HepG2 (cell line): ENCODE data around the gene IRF1. TPM values are rescaled to one million over a fixed set of nuclear protein-coding genes. Genes with fewer than 3 reads are reported as not detected.

ENCODE experiments used
- ARHGAP35 ChIP-seq: sonication (generic); formaldehyde crosslinking; IDR thresholded peaks from 2 replicates; pipeline ENCODE4 v1.9.0; 2022; ENCODE audit warnings: mild to moderate bottlenecking, inconsistent platforms, moderate library complexity, missing genetic modification reagents, borderline replicate concordance
- ARNT2 ChIP-seq: sonication (generic); formaldehyde crosslinking; IDR thresholded peaks from 2 replicates; pipeline ENCODE4 v1.8.0; 2022; ENCODE audit warnings: mild to moderate bottlenecking, low read depth, missing genetic modification reagents, moderate library complexity
- ATAD3A ChIP-seq: sonication (generic); formaldehyde crosslinking; IDR thresholded peaks from 2 replicates; pipeline ENCODE4 v1.4.0; 2020; ENCODE audit warnings: missing genetic modification reagents
- ATRX ChIP-seq: sonication (generic); formaldehyde crosslinking; IDR thresholded peaks from 2 replicates; pipeline ENCODE4 v1.4.0; 2020; ENCODE audit warnings: missing genetic modification reagents, borderline replicate concordance
- FOXA3 ChIP-seq: IDR thresholded peaks from 2 replicates; pipeline ENCODE4 v1.6.1; 2016; ENCODE audit warnings: missing genetic modification reagents, missing compliant biosample characterization
- FOXM1 ChIP-seq: sonication (generic); formaldehyde crosslinking; IDR thresholded peaks from 2 replicates; pipeline ENCODE4 v1.5.0; 2020; ENCODE audit warnings: missing genetic modification reagents
- GPBP1L1 ChIP-seq: sonication (generic); formaldehyde crosslinking; IDR thresholded peaks from 2 replicates; pipeline ENCODE4 v1.5.0; 2020; ENCODE audit warnings: mild to moderate bottlenecking, missing genetic modification reagents
- MAF1 ChIP-seq: sonication (generic); formaldehyde crosslinking; IDR thresholded peaks from 2 replicates; pipeline ENCODE4 v1.5.0; 2020; ENCODE audit warnings: missing genetic modification reagents, borderline replicate concordance
- MAFK ChIP-seq, 2 experiments: IDR thresholded peaks in 1 of 2; conservative IDR thresholded peaks in 1 of 2; 2 replicates each; pipeline ENCODE4 v1.6.1; 2011; ENCODE audit warnings: improper control_type of control experiment in 2 of 2, low read length in 2 of 2
- MEIS1 ChIP-seq: sonication (generic); formaldehyde crosslinking; IDR thresholded peaks from 2 replicates; pipeline ENCODE4 v1.9.0; 2021; ENCODE audit warnings: mild to moderate bottlenecking, missing genetic modification reagents, moderate library complexity, borderline replicate concordance
- PHF5A ChIP-seq: IDR thresholded peaks from one replicate; pipeline ENCODE4 v1.6.1; 2018; ENCODE audit warnings: low read depth, missing genetic modification reagents; ENCODE audit not compliant: unreplicated experiment
- PPARG ChIP-seq: conservative IDR thresholded peaks from 2 replicates; pipeline ENCODE4 v1.6.1; 2016; ENCODE audit warnings: missing biosample characterization, missing genetic modification reagents
- RARA ChIP-seq: IDR thresholded peaks from 2 replicates; pipeline ENCODE4 v1.6.1; 2016; ENCODE audit warnings: missing genetic modification reagents, missing compliant biosample characterization
- RBM39 ChIP-seq: fragments of 200-400 bp; formaldehyde crosslinking; IDR thresholded peaks from one replicate; pipeline ENCODE4 v1.6.1; 2018; ENCODE audit warnings: antibody characterized with exemption, mild to moderate bottlenecking, low read depth, low read length; ENCODE audit not compliant: poor library complexity, severe bottlenecking
- RNF2 ChIP-seq: fragments of 450-650 bp; conservative IDR thresholded peaks from 2 replicates; pipeline ENCODE4 v1.6.1; 2016; ENCODE audit warnings: low read depth
- SRSF1 ChIP-seq: fragments of 200-400 bp; formaldehyde crosslinking; optimal IDR thresholded peaks from 2 replicates; pipeline ENCODE3; 2017; ENCODE audit warnings: mild to moderate bottlenecking, low read depth, low read length, moderate library complexity
- TAF15 ChIP-seq: fragments of 200-400 bp; formaldehyde crosslinking; IDR thresholded peaks from one replicate; pipeline ENCODE4 v1.6.1; 2018; ENCODE audit warnings: mild to moderate bottlenecking, low read depth, low read length; ENCODE audit not compliant: poor library complexity, severe bottlenecking
- TOPORS ChIP-seq: sonication (generic); formaldehyde crosslinking; IDR thresholded peaks from 2 replicates; pipeline ENCODE4 v1.8.0; 2023; ENCODE audit warnings: mild to moderate bottlenecking, missing genetic modification reagents
- ZNF12 ChIP-seq: sonication (generic); formaldehyde crosslinking; IDR thresholded peaks from 2 replicates; pipeline ENCODE4 v1.5.0; 2020; ENCODE audit warnings: missing genetic modification reagents
- ZNF235 ChIP-seq: sonication (generic); formaldehyde crosslinking; IDR thresholded peaks from 2 replicates; pipeline ENCODE4 v1.8.1; 2023; ENCODE audit warnings: mild to moderate bottlenecking, missing genetic modification reagents, borderline replicate concordance
- ZNF326 ChIP-seq: sonication (generic); formaldehyde crosslinking; IDR thresholded peaks from 2 replicates; pipeline ENCODE4 v1.4.0; 2020; ENCODE audit warnings: missing genetic modification reagents, borderline replicate concordance
- ZNF512 ChIP-seq: sonication (generic); formaldehyde crosslinking; IDR thresholded peaks from 2 replicates; pipeline ENCODE4 v1.4.0; 2020; ENCODE audit warnings: mild to moderate bottlenecking, missing genetic modification reagents
- ZNF550 ChIP-seq: sonication (generic); formaldehyde crosslinking; IDR thresholded peaks from 2 replicates; pipeline ENCODE4 v1.4.0; 2020; ENCODE audit warnings: mild to moderate bottlenecking, missing genetic modification reagents, borderline replicate concordance
- ZNF672 ChIP-seq: sonication (generic); formaldehyde crosslinking; IDR thresholded peaks from 2 replicates; pipeline ENCODE4 v1.8.1; 2022; ENCODE audit warnings: missing genetic modification reagents
- ZNF737 ChIP-seq: sonication (generic); formaldehyde crosslinking; IDR thresholded peaks from 2 replicates; pipeline ENCODE4 v1.5.0; 2020; ENCODE audit warnings: missing genetic modification reagents, mild to moderate bottlenecking, borderline replicate concordance
- ZNF879 ChIP-seq: sonication (generic); formaldehyde crosslinking; IDR thresholded peaks from 2 replicates; pipeline ENCODE4 v1.8.1; 2023; ENCODE audit warnings: missing genetic modification reagents
- polyA plus RNA-seq, 8 experiments: library from polyadenylated mRNA; depleted of rRNA in 3 of 8; stranded (reverse) in 7 of 8; unstranded in 1 of 8; fragments of >200 nt; fragmentation: Illumina TruSeq in 4 of 8; extraction: Trizol in 4 of 8; gene quantifications; 2 replicates each; pipeline versions ENCODE4 v1.2.1 to v1.2.3, GENCODE V29; 2011 to 2016; ENCODE audit warnings: low read depth in 4 of 8, missing spikeins in 1 of 8, mixed read lengths in 1 of 8; ENCODE audit not compliant: insufficient read depth in 1 of 8
- total RNA-seq, 5 experiments: library from RNA; depleted of rRNA; stranded (reverse); fragments of >200 nt; fragmentation: Illumina TruSeq; extraction: Trizol; gene quantifications; 2 replicates each; pipeline ENCODE4 v1.2.3, GENCODE V29; 2016; ENCODE audit warnings: low read depth in 1 of 5

The IRF1 gene
- total and polyA plus RNA-seq, 2 of the 13 experiments (the other 11 are each of a cell fraction or from before 2014, with no cell fraction given), result 4.1 to 8.8 TPM

DNA sequence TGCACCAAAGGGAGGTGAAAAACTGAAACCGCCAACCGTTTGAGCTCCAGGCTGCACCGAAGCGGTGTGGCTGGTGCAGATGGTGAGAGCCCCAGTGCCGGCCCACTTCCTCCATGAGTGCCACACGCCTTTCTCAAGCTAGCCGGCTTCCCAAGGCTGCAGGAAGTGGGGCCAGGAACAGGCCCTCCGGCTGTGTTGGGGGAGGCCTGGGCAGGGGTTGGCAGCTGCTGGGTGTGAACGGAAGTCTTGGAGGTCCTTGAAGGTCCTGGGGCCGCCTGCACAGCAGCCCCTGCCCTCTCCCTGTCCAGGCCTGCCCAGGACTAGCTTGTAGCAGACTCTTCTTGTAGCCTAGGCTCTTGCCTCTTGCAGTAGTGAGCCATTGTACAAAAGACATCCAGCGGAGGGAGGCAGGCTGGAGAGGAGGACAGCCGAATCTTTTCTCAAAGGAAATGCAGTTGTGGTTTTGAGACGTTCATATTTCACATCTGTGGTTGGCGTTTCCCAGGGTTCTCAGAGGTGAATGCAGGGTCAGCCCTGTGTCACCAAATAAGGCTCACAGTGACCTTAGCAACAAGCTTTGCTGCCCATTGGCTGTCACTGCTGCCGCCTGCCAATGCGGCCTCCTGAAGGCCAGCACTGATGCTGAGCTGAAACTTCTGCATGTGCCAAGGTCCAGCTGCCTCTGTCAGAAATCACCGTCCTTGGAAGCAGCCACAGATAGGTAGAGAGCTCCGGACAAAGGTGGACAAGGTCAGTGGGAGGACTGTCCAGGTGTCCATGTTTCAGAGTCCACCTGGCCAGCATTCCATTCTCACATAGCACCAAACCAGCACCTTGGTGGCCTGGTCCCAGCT, 23.9 kb downstream of the IRF1 start (continued):
- no peak for TF ChIP-seq ZNF235 (CRISPR knock-in tag)
- TF ChIP-seq ARNT2, result no peak
- no peak for TF ChIP-seq RNF2
- TF ChIP-seq FOXM1 (CRISPR knock-in tag), result no peak
- no peak for TF ChIP-seq SRSF1
- TF ChIP-seq ZNF737, result 0 out of 2 replicates have a peak, but pooled peaks have one; percentile 63
- TF ChIP-seq PPARG (CRISPR knock-in tag), result 0 out of 2 replicates have a peak, but pooled peaks have one; percentile 14
- TF ChIP-seq TAF15, result no peak
- no peak for TF ChIP-seq FOXA3 (CRISPR knock-in tag)
- TF ChIP-seq TOPORS (CRISPR knock-in tag), result no peak
- TF ChIP-seq PHF5A (CRISPR knock-in tag), result no peak
- no peak for TF ChIP-seq ARHGAP35 (CRISPR knock-in tag)
- TF ChIP-seq ZNF550 (CRISPR knock-in tag), result no peak
- TF ChIP-seq ZNF326 (CRISPR knock-in tag), result no peak
- no peak for TF ChIP-seq ZNF512 (CRISPR knock-in tag)
- TF ChIP-seq ZNF672, result no peak
- no peak for TF ChIP-seq ZNF12 (CRISPR knock-in tag)
- no peak for TF ChIP-seq MAFK (conservative IDR thresholded peaks at IDR 0.05 in 1 of 2, IDR thresholded peaks at IDR 0.05 in 1 of 2; ENCODE audit: low read length in 2 of 2)
- no peak for TF ChIP-seq MAF1
- no peak for TF ChIP-seq ATRX (CRISPR knock-in tag)
- no peak for TF ChIP-seq RBM39
- TF ChIP-seq ZNF879, result no peak
- TF ChIP-seq GPBP1L1 (CRISPR knock-in tag), result no peak
- TF ChIP-seq ATAD3A, result no peak
- peak; percentile 49 for TF ChIP-seq RARA (CRISPR knock-in tag)
- TF ChIP-seq MEIS1 (CRISPR knock-in tag), result no peak
